ENCODE data around the gene OBP2B. TPM values are rescaled to one million over a fixed set of nuclear protein-coding genes. Genes with fewer than 3 reads are reported as not detected.

The OBP2B gene
- polyA plus RNA-seq, 1 experiment = not detected

DNA sequence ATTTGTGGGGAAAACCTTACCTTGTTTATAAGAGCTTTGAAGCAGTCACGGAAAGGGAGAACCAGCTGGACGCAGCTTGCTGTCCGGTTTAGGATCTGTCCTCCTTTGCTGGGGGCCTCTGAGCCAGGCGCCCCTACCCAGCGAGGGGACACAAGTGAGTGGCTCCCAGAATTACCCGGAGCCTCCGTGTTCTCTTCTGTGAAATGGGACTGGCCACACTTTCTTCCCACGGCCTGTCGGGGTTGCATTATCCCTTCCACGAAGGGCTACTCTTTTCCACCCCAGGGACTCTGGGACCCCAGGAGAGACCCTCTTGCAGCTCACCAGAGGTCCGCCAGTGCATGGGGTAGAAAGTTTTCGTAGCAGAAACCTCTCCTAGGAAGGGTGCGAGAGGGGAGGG lies 44.9 kb downstream of the OBP2B start:
- Histone ChIP-seq H3K4me3 (ENCODE audit: low read depth, low read length) (peak overlapping the region; percentile 67), H3K27me3 (ENCODE audit: control insufficient read depth, insufficient read depth, low read length) (no peaks in the 10 kb centered on the region), H3K36me3 (ENCODE audit: control insufficient read depth, insufficient read depth, low read length) (no peaks in the 10 kb centered on the region; the same call in 1 of the 2 replicates)
- ChIA-PET CTCF (interaction anchor here (1.0 to 1.1 kb wide), 2 partner anchors 10 to 17 kb away, joined by 4 to 5 read pairs; no protein-coding TSS in a partner anchor), POLR2A (interaction anchor here (0.6 kb wide), 1 partner anchor 8 kb away, joined by 3 read pairs; no protein-coding TSS in a partner anchor)
- no peak for DNase-seq (ENCODE audit: low read depth)
- TF ChIP-seq, protein P1, sequence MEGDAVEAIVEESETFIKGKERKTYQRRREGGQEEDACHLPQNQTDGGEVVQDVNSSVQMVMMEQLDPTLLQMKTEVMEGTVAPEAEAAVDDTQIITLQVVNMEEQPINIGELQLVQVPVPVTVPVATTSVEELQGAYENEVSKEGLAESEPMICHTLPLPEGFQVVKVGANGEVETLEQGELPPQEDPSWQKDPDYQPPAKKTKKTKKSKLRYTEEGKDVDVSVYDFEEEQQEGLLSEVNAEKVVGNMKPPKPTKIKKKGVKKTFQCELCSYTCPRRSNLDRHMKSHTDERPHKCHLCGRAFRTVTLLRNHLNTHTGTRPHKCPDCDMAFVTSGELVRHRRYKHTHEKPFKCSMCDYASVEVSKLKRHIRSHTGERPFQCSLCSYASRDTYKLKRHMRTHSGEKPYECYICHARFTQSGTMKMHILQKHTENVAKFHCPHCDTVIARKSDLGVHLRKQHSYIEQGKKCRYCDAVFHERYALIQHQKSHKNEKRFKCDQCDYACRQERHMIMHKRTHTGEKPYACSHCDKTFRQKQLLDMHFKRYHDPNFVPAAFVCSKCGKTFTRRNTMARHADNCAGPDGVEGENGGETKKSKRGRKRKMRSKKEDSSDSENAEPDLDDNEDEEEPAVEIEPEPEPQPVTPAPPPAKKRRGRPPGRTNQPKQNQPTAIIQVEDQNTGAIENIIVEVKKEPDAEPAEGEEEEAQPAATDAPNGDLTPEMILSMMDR (IDR thresholded peaks at IDR 0.05; ENCODE audit: insufficient read depth, low read depth, low read length) = no peak

DNA sequence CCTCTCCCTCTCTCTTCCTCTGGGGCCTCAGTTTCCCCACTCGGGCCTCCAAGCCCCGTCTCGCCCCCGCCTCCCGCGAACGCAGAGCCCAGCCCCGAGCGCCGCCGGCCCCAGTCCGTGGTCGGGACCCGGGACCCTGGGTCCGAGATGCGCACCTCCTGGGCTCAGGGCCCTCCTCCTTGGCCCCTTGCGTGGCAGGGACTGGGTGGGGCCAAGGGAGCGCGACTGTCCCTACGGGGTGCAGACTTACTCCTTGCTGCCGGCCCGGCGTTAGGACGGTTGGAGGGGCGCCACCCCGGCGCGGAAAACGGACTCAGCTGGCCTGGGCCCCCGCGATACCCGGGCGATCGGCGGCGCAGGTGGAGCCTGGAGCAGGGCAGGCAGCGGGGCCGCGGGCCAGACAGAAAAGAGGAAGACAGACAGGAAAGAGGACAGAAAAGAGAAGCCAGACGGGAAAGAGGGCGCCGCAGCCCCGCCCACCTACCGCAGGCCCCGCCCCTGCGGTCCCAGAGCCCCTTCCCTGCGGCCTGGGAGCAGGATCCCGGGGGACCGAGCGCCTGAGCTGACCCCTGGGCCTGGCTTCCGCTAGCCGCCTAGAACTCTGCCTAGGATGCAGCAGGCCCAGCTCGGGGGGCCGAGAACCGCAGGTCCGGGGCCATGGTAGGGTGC lies 45.4 kb downstream of the OBP2B start, which contains the start of gene GBGT1:
GBGT1 (minus strand) TSS at position 411 of the 669 bp plus-strand sequence. CDS start 1,502 bp downstream, outside the sequence.
- TF ChIP-seq, protein P1 (IDR thresholded peaks at IDR 0.05; ENCODE audit: insufficient read depth, low read depth, low read length) = 0 out of 2 replicates have a peak, but pooled peaks have one; percentile 1
- ChIA-PET CTCF (interaction anchor here (1.0 to 1.1 kb wide), 2 partner anchors 11 to 16 kb away, joined by 4 to 5 read pairs; no protein-coding TSS in a partner anchor), POLR2A (interaction anchor here (0.6 kb wide), 1 partner anchor 9 kb away, joined by 3 read pairs; no protein-coding TSS in a partner anchor)
- H3K36me3 ChIP-seq (ENCODE audit: control insufficient read depth, insufficient read depth, low read length) = no peaks in the 10 kb centered on the region; the same call in 1 of the 2 replicates
- H3K4me3 ChIP-seq (ENCODE audit: low read depth, low read length) = peak within 1 kb of the TSS; percentile 67
- no peak for DNase-seq (ENCODE audit: low read depth)
- no peaks in the 10 kb centered on the region for H3K27me3 ChIP-seq (ENCODE audit: control insufficient read depth, insufficient read depth, low read length)

DNA sequence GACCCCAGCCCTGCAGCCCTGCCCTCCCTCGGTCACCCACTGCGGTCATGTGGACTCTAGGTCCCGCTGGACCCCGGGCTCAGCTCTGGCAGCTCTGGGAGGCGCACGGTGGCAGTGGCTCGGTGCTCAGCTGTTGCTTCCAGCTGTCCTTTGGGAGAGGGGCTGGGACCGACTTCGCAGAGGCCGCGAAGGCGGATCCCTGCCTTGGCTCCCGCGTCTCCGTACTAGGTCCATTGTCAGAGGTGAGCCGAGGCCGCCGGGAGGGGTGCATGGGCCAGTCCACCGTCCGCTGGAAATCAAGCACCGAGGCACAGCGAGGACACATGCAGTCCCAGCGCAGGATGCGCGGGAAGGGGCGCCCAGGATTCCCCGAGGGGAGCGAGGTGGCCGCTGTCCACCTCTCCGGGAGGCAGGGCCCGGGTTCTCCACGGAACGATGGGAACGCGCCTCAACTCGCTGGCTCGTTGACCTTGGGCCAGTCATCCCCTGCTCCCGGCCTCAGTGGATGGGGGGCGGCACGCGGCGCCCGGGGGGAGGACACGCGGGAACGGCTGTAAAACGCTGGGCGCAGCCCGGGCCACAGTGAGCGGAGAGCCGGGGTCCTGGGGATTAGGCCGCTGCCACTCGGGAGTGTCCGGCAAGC lies 46.1 kb downstream of the OBP2B start:
- CTCF ChIA-PET = interaction anchor here (1.0 kb wide), 1 partner anchor 11 kb away, joined by 4 read pairs; no protein-coding TSS in a partner anchor
- Histone ChIP-seq H3K36me3 (ENCODE audit: control insufficient read depth, insufficient read depth, low read length) (no peaks in the 10 kb centered on the region; the same call in 1 of the 2 replicates), H3K4me3 (ENCODE audit: low read depth, low read length) (peak overlapping the region; percentile 67), H3K27me3 (ENCODE audit: control insufficient read depth, insufficient read depth, low read length) (no peaks in the 10 kb centered on the region)
- no peak for DNase-seq (ENCODE audit: low read depth)
- POLR2A ChIA-PET = no interaction called here
- TF ChIP-seq, protein P1 (IDR thresholded peaks at IDR 0.05; ENCODE audit: insufficient read depth, low read depth, low read length) = no peak

DNA sequence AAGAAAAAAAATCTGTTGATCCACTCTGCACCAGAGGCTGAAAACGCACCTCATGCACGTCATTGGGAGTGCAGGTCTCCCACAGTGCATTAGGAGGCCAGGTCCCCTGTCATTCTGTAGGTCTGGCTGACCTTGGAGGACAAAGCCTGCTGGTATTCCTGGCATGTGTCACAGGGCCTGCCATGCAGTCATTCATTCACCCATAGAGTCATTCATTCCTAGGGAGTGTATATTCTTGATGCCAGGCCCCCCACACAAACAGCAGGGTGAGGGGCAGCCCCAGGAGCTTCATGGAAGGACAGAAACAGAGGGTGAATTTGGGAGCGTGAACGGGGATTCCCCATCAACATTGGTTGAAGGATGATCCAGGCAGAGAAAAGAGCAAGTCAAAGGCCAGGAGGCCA lies 47.5 kb downstream of the OBP2B start:
- ChIA-PET CTCF (interaction anchor here (0.6 to 8.4 kb wide), 5 partner anchors 9 to 28 kb away, joined by 3 to 54 read pairs (median 5); no protein-coding TSS in a partner anchor), POLR2A (no interaction called here)
- H3K27me3 ChIP-seq (ENCODE audit: control insufficient read depth, insufficient read depth, low read length) = no peaks in the 10 kb centered on the region

More for the DNA sequence above, 47.5 kb downstream of the OBP2B start:
- Histone ChIP-seq H3K36me3 (ENCODE audit: control insufficient read depth, insufficient read depth, low read length) (no peaks in the 10 kb centered on the region; the same call in 1 of the 2 replicates), H3K4me3 (ENCODE audit: low read depth, low read length) (no peak overlapping the region)
- TF ChIP-seq, protein P1 (IDR thresholded peaks at IDR 0.05; ENCODE audit: insufficient read depth, low read depth, low read length) = no peak
- no peak for DNase-seq (ENCODE audit: low read depth)

Data from BJ (cell line).